HG03103 (cell line): Measurements from ENCODE around the gene TAS2R46.
A peak's percentile ranks its signal among the peaks of the same experiment; 100 is the strongest.

Source experiments
- ATAC-seq: cut with Tn5 transposase; IDR thresholded peaks from one replicate; pipeline ENCODE4 v1.9.1; 2021; ENCODE audit warnings: low read depth; ENCODE audit not compliant: unreplicated experiment

TAS2R46 gene

GRCh38 chr12:11040162-11040561, 21.9 kb downstream of the TAS2R46 start:
- ATAC-seq = no peak

- no peak for ATAC-seq
Observed at GRCh38 chr12:11039171-11039570, 22.9 kb downstream of the TAS2R46 start.

GRCh38 chr12:11033959-11034358, 28.1 kb downstream of the TAS2R46 start:
- peak; percentile 67 for ATAC-seq

- ATAC-seq = no peak
Observed at GRCh38 chr12:11031307-11031706, 30.8 kb downstream of the TAS2R46 start, which contains the start of gene TAS2R31. Gene TAS2R31 (minus strand): TSS chr12:11031407. CDS start chr12:11031335, 72 bp downstream.

GRCh38 chr12:11026118-11026517, 36.0 kb downstream of the TAS2R46 start:
- ATAC-seq = no peak

- ATAC-seq = no peak
Observed at GRCh38 chr12:11023387-11023786, 38.7 kb downstream of the TAS2R46 start.

GRCh38 chr12:11022520-11022919, 39.6 kb downstream of the TAS2R46 start, which contains the start of gene TAS2R19:
Gene TAS2R19 (minus strand): TSS chr12:11022620. CDS start chr12:11022571, 49 bp downstream.
- no peak for ATAC-seq

GRCh38 chr12:11016937-11017336, 45.2 kb downstream of the TAS2R46 start:
- ATAC-seq = no peak

- no peak for ATAC-seq
Observed at GRCh38 chr12:11015775-11016430, 46.2 kb downstream of the TAS2R46 start.

GRCh38 chr12:11014234-11014633, 47.9 kb downstream of the TAS2R46 start:
- no peak for ATAC-seq
